Subcutaneous abdominal adipose tissue (tissue), 5 donors: ENCODE measurements around the gene DDT.
"Not testable (repeated sequence)": the region's sequence is repeated elsewhere in the genome, so short reads cannot be mapped to it uniquely, and the experiment has no call there.

Source experiments
- H3K27ac ChIP-seq: one replicate; pipeline ENCODE4 v1.7.0; 2013; ENCODE audit warnings: low read depth, mild to moderate bottlenecking, inconsistent platforms, low read length, moderate library complexity
- H3K27me3 ChIP-seq, 5 donors: one replicate each; pipeline ENCODE4 v1.7.0; 2013; ENCODE audit warnings: low read length in 5 of 5, inconsistent platforms in 1 of 5; ENCODE audit not compliant: control insufficient read depth in 5 of 5, insufficient read depth in 4 of 5
- H3K36me3 ChIP-seq, 5 donors: one replicate each; pipeline ENCODE4 v1.7.0; 2013; ENCODE audit warnings: low read length in 5 of 5; ENCODE audit not compliant: control insufficient read depth in 5 of 5, insufficient read depth in 5 of 5
- H3K4me1 ChIP-seq, 5 donors: one replicate each; pipeline ENCODE4 v1.7.0; 2013; ENCODE audit warnings: low read length in 5 of 5, mild to moderate bottlenecking in 3 of 5, moderate library complexity in 1 of 5; ENCODE audit not compliant: control insufficient read depth in 5 of 5, insufficient read depth in 5 of 5
- H3K4me3 ChIP-seq, 5 donors: one replicate each; pipeline ENCODE4 v1.7.0; 2013; ENCODE audit warnings: low read length in 5 of 5, low read depth in 1 of 5
- H3K9ac ChIP-seq, 5 donors: one replicate each; pipeline ENCODE4 v1.7.0; 2013; ENCODE audit warnings: low read length in 5 of 5, mild to moderate bottlenecking in 4 of 5, moderate library complexity in 3 of 5
- H3K9me3 ChIP-seq, 5 donors: one replicate each; pipeline ENCODE4 v1.7.0; 2013; ENCODE audit warnings: low read length in 5 of 5; ENCODE audit not compliant: control insufficient read depth in 5 of 5
- donor health status: healthy.
- donor health status: healthy.
- donor health status: healthy.
- donor health status: healthy.
- donor health status: healthy.

The DDT gene

DNA sequence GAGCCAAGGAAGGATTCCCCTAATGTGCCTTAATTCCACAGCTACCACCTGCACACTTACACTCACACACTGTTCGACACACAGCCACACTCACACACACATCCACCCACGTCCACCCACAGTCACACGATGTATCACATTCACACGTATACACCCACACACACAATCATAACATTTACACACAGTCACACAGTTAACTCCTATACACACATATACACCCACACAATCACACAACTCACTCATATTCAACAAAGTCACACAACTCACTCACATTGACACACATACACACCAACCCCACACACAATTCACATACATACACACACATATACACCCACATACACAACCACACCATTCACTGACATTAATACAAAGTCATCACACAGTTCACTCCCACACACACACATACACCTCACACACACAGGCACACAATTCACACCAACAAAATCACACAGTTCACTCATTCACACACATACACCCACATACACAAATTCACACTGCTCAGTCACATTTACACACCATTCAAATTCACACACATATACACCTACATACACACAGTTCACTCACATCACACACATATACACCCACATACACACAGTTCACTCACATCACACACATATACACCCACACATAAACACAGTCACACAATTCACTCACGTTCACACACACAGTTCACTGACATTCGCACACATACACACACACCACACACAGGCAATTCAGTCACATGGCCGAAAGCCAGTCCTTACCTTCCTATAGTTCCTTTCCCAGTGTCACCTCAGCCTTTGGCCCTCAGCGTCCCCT, 19.8 kb downstream of the DDT start:
- not testable (repeated sequence) for H3K36me3 ChIP-seq, H3K27ac ChIP-seq, H3K4me1 ChIP-seq, H3K9me3 ChIP-seq, H3K4me3 ChIP-seq, H3K27me3 ChIP-seq, H3K9ac ChIP-seq

DNA sequence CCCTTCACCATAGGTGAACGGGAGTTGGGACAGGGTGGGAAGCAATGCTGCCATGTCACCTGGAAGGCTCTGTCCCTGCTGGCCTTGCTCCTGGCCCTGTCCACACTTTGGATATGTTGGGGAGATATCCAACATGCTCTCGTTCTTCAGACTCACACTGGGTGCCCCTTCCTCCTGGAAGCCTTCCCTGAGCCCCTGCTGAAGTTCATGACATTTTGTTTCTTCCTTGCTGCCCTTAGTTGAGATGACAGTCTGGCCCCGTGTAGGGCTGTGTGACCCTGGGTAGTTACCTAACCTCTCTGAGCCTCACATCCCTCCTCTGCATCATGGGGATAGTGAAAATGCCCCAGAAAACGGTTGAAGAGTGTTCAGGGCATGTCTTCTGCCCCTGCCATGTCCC, 20.8 kb downstream of the DDT start:
- not testable (repeated sequence) for H3K4me1 ChIP-seq, H3K27ac ChIP-seq, H3K4me3 ChIP-seq, H3K9me3 ChIP-seq, H3K9ac ChIP-seq, H3K27me3 ChIP-seq, H3K36me3 ChIP-seq

DNA sequence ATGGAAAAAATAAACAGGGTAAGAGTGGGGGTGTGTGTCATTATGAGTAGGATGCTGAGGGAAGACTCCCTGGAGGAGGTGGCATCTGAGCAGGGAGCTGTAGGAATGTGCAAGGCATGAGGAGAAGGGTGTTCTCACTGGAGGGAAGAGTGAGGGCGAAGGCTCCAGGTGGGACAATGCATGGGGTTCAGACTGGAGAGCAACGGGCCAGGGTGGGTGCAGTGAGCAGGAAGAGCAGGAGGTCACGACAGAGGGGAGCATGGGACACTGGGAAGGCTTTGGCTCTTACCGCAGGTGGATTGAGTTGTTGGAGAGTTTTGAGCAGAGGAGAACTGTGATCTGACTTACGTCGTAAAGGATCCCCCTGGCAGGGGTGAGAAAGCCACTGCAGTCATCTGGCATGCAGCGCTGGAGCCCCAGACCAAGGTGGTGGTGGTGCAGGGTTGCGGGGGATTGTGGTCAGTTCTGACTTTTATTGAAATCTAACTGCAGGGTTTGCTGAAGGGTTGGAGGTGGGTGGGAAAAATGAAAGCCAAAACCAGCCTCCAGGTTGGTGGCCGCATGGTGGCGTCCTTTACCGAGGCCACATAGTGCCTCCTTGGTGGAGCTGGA, 21.3 kb downstream of the DDT start:
- not testable (repeated sequence) for H3K27me3 ChIP-seq, H3K27ac ChIP-seq, H3K4me1 ChIP-seq, H3K9me3 ChIP-seq, H3K4me3 ChIP-seq, H3K36me3 ChIP-seq, H3K9ac ChIP-seq

DNA sequence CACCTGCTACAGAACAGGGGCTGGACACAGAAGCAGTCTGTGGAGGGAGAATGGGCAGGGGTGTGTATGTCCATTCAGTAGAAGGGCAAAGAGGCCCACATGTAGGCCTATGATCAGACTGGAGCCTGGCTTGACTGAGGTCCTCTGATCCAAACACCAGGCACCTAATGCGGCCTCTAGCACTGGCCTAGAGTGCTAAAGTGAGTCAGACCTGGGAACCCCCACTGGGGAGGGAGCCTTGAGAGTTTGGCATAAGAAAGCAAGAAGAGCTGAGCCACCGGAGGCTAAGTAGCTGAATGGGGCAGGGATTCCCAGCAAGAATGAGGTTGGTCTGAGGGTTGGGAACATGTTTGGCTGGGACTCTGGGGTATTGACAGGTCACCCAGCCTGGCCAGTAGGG, 22.9 kb downstream of the DDT start:
- not testable (repeated sequence) for H3K4me3 ChIP-seq, H3K9me3 ChIP-seq, H3K36me3 ChIP-seq, H3K27ac ChIP-seq, H3K27me3 ChIP-seq, H3K9ac ChIP-seq, H3K4me1 ChIP-seq

DNA sequence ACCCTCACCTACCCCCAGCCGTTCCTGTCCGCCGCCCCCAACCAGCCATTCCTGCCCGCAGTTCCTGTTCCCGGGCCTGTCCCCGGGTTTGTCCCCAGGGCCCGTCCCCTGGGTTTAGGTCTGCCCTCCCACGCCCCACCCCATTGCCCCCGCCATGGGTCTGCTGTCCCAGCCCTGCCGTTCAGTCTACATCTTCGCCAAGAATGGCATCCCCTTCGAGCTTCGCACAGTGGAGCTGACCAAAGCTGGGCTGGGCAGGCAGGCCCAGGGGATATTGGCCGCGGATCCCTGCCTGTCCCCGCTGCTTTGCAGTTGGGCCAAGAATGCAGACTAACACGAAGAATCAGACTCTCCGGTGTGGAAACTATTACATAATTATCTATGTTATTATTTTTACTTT, 24.5 kb downstream of the DDT start:
- H3K27ac ChIP-seq, H3K4me1 ChIP-seq, H3K4me3 ChIP-seq, H3K27me3 ChIP-seq, H3K9ac ChIP-seq, H3K9me3 ChIP-seq, H3K36me3 ChIP-seq: not testable (repeated sequence)

DNA sequence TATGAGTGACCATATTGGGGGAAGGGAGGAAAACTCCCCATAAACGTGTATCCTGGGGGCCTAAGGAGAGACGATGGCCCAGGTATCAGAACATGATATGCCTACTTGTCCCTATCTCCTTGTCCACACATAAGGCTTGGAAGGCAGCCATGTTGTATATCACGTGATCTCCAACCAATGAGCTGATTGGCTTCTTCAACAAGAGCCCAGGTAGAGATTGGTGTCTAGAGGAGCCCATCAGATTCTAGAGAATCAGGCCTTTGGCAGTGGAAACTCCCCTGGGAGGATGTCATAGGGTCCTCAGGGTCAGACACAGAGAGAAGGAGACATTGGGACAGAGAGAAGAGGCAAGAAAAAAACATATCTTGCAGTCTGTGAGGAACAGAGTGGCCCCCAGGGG, 26.9 kb downstream of the DDT start:
- not testable (repeated sequence) for H3K27me3 ChIP-seq, H3K27ac ChIP-seq, H3K9ac ChIP-seq, H3K9me3 ChIP-seq, H3K4me3 ChIP-seq, H3K4me1 ChIP-seq, H3K36me3 ChIP-seq

DNA sequence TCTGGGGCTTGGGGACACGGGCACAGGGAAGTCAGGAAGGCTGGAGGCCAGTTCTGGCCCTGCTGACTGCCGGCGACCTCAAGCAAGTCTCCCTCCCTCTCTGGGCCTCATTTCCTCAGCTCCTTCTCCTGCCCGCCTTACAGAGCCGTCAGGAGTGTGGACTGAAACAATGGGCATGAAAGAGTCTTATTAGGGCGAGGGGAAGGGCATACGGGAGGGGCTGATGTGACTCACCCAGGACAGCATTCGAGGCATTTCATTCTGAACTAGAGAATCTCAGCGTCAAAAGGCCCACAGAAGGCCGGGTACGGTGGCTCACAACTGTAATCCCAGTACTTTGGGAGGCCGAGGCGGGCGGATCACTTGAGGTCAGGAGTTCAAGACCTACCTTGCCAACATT, 34.1 kb downstream of the DDT start:
- H3K27ac ChIP-seq, H3K9ac ChIP-seq, H3K36me3 ChIP-seq: not testable (repeated sequence)

DNA sequence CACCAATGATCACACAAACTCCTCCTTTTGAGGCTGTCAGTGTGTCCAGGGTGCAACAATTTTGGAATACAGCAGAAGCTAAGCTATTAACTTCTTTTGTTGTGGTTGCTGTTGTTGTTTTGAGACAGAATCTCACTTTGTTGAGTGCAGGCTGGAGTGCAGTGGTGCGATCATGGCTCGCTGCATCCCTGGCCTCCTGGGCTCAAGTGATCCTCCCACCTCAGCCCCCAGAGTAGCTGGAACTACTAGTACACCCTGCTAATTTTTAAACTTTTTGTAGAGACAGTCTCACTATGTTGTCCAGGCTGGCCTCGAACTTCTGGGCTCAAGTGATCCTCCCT, 35.3 kb downstream of the DDT start:
- no peak overlapping the region for H3K27ac ChIP-seq
- H3K4me1 ChIP-seq: no peaks in the 10 kb centered on the region
- no peaks in the 10 kb centered on the region for H3K27me3 ChIP-seq
- no peaks in the 10 kb centered on the region for H3K9me3 ChIP-seq
- H3K36me3 ChIP-seq: no peaks in the 10 kb centered on the region
- H3K4me3 ChIP-seq: no peak overlapping the region
- no peak overlapping the region for H3K9ac ChIP-seq

More for the DNA sequence above, 34.1 kb downstream of the DDT start:
- not testable (repeated sequence) for H3K27me3 ChIP-seq, H3K9me3 ChIP-seq, H3K4me1 ChIP-seq, H3K4me3 ChIP-seq

DNA sequence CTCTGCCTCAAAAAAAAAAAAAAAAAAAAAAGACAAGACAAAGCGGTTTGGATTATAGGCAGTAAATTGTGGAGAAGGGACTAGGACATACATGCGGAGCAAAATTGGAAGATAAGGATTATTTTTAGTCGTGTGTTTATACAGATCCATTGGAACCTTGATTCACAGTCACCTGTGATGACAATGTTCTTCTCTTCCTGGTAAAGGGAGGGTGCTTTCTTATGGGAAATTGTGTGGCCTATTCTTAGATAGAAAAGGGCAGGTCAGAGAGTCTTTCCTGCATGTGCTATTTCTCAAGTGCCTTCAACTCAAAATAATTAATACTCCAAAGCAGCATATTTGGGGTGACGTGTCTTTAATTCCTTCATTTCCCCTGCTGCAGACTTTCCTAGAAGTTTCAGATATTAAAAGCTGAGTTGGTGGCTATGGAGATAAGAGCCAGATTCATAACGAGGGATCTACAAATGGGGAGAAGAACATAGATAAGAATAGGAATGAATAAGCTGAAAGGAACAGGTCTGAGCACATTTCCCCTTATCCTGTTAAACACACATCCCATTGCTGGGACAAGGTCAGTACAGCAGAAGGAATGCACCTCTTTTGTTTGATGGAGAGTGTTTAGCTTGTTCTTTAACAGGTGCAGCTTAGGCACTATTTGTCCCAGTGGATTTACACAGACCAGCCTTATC, 35.8 kb downstream of the DDT start:
- no peaks in the 10 kb centered on the region for H3K4me1 ChIP-seq
- no peak overlapping the region for H3K27ac ChIP-seq
- H3K9me3 ChIP-seq: no peaks in the 10 kb centered on the region
- H3K9ac ChIP-seq: no peak overlapping the region
- no peak overlapping the region for H3K4me3 ChIP-seq
- no peaks in the 10 kb centered on the region for H3K36me3 ChIP-seq
- no peaks in the 10 kb centered on the region for H3K27me3 ChIP-seq

DNA sequence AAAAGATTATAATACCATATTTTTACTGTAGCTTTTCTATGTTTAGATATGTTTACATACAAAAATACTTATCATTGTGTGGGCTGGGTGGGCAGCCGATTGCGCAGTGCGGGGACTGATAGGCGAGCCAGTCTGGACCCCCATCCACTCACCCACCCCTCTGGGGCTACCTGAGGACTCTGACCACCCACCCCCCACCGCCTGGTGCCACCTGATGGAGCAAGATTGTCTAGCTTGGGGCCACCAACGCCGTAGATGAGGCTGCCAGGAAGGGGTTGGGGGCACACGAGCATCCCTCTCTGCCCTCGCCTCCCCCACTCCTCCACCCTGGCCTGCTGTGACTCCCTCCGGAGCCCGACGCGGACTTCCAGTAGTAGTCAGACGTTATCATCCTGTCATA, 47.7 kb downstream of the DDT start:
- Histone ChIP-seq H3K4me1 (no peaks in the 10 kb centered on the region), H3K36me3 (peaks cover 0 to 26% (median 8%) of the 10 kb centered on the region in 5 donors), H3K9ac (no peak overlapping the region), H3K27ac (no peak overlapping the region), H3K27me3 (no peaks in the 10 kb centered on the region), H3K9me3 (peaks cover 0 to 8% (median 7%) of the 10 kb centered on the region in 5 donors), H3K4me3 (no peak overlapping the region)
